ENCODE results near the gene GET4.

DNA sequence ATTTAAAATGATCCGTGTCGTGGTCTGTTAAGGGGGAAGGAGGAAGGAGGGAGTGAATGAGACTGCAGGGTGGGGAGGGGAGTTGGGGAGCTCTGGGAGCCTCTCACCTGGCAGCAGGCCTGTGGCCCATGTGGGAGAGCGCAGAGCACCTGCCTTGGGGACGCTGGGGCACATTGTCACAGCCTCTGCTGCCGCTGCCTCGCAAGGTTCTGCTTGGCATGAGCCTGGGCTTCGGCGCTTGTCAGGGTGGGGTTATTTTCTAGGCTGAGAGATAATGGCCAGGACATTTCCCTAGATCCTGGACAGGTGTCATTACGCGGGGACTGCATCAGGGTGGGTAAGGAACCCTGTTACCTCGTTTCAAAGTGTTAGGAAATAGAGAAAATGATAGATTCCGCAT, 46.3 kb upstream of the GET4 start:
- no peak for TF ChIP-seq CTCF (conservative IDR thresholded peaks at IDR 0.05; ENCODE audit: low read depth, low read length)
- no peak for TF ChIP-seq EZH2 (IDR thresholded peaks at IDR 0.05; ENCODE audit: low read length, unreplicated experiment)
- TF ChIP-seq EZH2phosphoT487 (IDR thresholded peaks at IDR 0.05; ENCODE audit: borderline replicate concordance, low read length), result no peak
